ENCODE data around the gene SMARCE1.

DNA sequence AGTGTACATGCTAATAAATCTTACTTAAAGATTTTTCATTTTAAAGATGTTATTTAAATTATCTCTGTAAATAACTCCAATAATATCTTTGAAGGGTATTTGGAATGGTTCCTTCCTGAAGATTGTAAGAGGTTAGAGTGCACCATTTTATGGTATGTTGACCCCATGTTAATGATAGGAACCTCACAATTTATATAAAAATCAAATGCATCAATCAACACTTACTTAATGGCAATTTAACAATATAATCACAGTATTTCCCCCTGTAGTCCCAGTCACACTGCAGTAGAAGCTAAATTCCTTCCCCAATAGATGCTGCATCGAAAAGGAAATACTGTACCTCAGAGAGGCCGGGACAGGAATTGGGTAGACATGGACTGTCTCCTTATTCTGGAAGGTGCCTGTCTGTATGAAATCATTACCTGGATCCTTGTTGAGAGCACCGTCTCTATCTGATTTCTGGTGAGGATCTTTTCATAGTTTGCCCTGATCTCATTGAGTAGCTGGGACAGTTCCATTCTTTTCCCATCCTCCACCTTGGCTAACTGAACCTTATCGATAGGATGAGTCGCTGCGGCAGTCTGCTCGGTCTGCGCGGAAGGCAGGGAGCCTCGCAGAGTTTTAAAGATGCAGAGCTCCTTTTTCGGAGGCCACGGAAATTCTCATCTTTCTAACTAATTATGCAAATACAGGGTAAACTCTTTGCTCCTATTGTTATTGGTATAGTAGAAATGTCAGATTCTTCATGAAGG, 17.1 kb upstream of the SMARCE1 start, which contains the start of gene KRT222:
- TF ChIP-seq, protein P1, sequence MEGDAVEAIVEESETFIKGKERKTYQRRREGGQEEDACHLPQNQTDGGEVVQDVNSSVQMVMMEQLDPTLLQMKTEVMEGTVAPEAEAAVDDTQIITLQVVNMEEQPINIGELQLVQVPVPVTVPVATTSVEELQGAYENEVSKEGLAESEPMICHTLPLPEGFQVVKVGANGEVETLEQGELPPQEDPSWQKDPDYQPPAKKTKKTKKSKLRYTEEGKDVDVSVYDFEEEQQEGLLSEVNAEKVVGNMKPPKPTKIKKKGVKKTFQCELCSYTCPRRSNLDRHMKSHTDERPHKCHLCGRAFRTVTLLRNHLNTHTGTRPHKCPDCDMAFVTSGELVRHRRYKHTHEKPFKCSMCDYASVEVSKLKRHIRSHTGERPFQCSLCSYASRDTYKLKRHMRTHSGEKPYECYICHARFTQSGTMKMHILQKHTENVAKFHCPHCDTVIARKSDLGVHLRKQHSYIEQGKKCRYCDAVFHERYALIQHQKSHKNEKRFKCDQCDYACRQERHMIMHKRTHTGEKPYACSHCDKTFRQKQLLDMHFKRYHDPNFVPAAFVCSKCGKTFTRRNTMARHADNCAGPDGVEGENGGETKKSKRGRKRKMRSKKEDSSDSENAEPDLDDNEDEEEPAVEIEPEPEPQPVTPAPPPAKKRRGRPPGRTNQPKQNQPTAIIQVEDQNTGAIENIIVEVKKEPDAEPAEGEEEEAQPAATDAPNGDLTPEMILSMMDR (IDR thresholded peaks at IDR 0.05): no peak
- TF ChIP-seq POLR2A (IDR thresholded peaks at IDR 0.05): no peak
